GM12865 (cell line): ENCODE results near the gene OPCML.

Experiments
- DNase-seq: peaks from one replicate; pipeline ENCODE4 v3.0.0; 2010; ENCODE audit warnings: low read depth
- H3K4me3 ChIP-seq: 2 replicates; pipeline ENCODE4 v1.5.1; 2011; ENCODE audit warnings: mild to moderate bottlenecking, low read depth, low read length, control low read depth
- CTCF ChIP-seq: IDR thresholded peaks from 2 replicates; pipeline ENCODE4 v1.5.1; 2011; ENCODE audit warnings: low read length, control low read depth, low read depth, inconsistent platforms; ENCODE audit not compliant: insufficient read depth; ENCODE audit errors: missing control alignments

The OPCML gene

GRCh38 chr11:132564091-132564885, 968.0 kb downstream of the OPCML start:
- no peak for DNase-seq
- no peak overlapping the region for H3K4me3 ChIP-seq
- no peak for TF ChIP-seq CTCF

- no peak overlapping the region for H3K4me3 ChIP-seq
- TF ChIP-seq CTCF: no peak
- DNase-seq: no peak
Observed at GRCh38 chr11:132563050-132563449, 969.3 kb downstream of the OPCML start.

DNA sequence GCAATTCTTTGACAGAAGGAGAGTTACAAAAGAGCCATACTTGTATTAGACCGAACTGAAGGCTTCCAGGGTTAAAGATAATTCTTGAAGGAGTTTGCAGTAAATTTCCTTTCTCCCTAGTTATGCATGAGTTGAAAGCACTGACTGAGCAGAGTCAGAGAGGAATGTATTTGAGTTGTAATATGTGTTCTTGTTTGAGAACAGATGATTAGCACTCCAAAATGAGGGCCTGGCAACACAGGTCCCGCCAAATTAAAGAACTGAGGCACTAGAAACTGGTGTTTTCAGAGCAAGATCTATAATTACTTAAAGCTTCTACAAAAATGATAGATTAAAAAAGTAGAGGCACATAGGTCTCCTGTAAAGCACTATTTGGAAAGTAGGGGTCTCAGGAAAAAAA, 970.4 kb downstream of the OPCML start:
- no peak for DNase-seq
- H3K4me3 ChIP-seq: no peak overlapping the region
- TF ChIP-seq CTCF: no peak

DNA sequence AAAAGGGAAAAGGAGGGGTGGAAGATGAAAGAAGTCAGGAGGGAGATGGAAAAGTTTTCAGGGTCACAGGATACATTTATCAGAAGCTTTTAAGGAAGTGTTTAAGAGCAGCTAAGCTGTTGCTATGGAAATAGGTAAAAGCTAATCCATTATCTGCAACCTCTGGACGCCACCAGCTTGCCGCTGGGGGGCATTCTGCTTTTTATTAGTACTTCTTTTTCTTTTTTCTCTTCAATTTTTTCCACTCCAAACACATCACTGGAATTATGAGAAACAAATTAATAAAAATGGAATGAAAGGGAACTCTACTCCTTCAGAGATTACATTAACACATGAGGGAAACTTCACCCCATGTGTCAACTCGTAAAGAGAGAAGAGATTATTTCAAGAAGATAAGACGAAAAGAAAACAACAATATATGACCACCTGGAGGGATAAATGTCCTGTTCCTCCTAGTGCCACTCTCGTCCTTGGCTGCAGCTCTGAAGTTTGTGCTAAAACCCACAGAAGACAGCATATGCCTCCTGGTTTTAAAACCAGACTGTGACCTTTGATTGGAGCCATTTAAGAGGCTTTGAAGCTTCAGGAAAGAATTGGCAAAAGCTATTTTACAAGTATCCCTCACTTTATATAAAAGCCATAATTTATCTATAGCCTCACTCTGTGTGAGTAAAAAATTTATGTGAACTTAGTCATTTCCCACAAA, 972.8 kb downstream of the OPCML start:
- no peak overlapping the region for H3K4me3 ChIP-seq
- DNase-seq: no peak
- no peak for TF ChIP-seq CTCF

DNA sequence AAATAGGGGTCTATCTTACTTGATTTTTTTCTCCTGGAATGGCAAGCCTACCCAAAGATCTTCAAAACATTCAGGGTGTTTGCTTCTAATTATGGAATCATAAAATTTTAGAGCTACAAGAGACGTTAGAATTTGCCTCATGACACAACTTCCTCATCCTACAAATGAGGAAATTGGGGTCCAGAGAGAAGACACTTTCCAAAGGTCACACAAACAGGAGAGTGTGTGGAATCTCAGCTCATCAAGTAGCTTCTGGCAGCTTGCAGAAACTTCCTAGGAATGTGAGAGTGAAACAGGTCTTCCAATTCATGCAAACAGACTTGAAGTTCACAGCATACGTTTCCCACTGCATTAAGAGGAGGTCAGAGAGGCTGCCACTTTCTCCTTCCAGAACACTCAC, 976.0 kb downstream of the OPCML start:
- no peak for DNase-seq
- no peak for TF ChIP-seq CTCF
- H3K4me3 ChIP-seq: no peak overlapping the region

- TF ChIP-seq CTCF: no peak
- H3K4me3 ChIP-seq: no peak overlapping the region
- DNase-seq: no peak
Observed at GRCh38 chr11:132555617-132556016, 976.7 kb downstream of the OPCML start.

- TF ChIP-seq CTCF: no peak
- no peak for DNase-seq
- H3K4me3 ChIP-seq: no peak overlapping the region
Observed at GRCh38 chr11:132551016-132551415, 981.3 kb downstream of the OPCML start.
